Measurements from ENCODE around the gene PIM1.

Gene PIM1

DNA sequence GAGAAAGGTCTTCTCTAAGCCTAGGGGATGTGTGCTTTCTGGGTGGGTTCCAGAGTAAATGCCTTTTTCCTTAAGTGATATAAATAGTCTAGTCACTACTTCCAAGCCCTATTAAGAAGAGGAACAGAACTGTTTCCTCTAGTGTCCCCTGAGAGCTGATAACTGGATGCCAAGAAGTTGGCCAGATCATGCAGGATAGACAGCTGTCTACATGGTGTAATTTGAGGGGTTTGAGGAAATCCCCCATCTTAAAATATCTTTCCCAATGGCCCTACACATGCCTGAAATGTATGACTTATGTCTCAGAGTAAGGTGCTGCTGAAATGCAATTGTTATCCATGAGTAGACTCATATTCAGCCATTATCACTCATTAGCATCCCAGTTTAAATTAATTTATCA, 20.2 kb upstream of the PIM1 start:
- in situ Hi-C loops (cut with HindIII; ENCODE audit: low pct_ligation_motif_present, low sequenced_read_pairs): no loop called here
- Histone ChIP-seq H3K27ac (no peak overlapping the region), H3K27me3 (replicated peaks) (no peaks in the 10 kb centered on the region), H3K36me3 (replicated peaks) (no peaks in the 10 kb centered on the region), H3K4me3 (ENCODE audit: low read depth, low read length) (no peak overlapping the region)
- no peak for DNase-seq
- TF ChIP-seq CTCF (IDR thresholded peaks at IDR 0.05; ENCODE audit: low read depth, low read length, missing control alignments): no peak

DNA sequence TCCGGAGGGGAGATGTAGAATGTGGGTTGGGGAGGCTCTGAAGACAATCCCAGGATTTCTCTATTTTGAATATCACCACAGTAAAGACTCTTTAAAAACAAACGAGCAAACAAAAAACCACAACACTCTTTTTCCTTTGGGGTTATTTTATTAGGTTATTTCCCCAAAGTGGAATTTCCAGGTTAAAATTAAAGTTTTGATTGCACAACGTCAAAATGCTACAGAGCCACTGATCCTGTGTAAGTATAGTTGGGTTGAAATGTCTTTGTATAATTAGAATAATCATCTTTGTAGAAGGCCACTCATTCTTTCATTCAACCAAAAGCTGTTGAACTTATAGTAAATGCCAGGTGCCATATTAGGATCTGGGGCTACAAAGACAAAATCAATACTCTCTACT, 19.6 kb upstream of the PIM1 start:
- no peak for TF ChIP-seq CTCF (IDR thresholded peaks at IDR 0.05; ENCODE audit: low read depth, low read length, missing control alignments)
- H3K4me3 ChIP-seq (ENCODE audit: low read depth, low read length): no peak overlapping the region
- H3K36me3 ChIP-seq (replicated peaks): no peaks in the 10 kb centered on the region
- H3K27ac ChIP-seq: no peak overlapping the region
- in situ Hi-C loops (cut with HindIII; ENCODE audit: low pct_ligation_motif_present, low sequenced_read_pairs): no loop called here
- no peak for DNase-seq
- no peaks in the 10 kb centered on the region for H3K27me3 ChIP-seq (replicated peaks)

DNA sequence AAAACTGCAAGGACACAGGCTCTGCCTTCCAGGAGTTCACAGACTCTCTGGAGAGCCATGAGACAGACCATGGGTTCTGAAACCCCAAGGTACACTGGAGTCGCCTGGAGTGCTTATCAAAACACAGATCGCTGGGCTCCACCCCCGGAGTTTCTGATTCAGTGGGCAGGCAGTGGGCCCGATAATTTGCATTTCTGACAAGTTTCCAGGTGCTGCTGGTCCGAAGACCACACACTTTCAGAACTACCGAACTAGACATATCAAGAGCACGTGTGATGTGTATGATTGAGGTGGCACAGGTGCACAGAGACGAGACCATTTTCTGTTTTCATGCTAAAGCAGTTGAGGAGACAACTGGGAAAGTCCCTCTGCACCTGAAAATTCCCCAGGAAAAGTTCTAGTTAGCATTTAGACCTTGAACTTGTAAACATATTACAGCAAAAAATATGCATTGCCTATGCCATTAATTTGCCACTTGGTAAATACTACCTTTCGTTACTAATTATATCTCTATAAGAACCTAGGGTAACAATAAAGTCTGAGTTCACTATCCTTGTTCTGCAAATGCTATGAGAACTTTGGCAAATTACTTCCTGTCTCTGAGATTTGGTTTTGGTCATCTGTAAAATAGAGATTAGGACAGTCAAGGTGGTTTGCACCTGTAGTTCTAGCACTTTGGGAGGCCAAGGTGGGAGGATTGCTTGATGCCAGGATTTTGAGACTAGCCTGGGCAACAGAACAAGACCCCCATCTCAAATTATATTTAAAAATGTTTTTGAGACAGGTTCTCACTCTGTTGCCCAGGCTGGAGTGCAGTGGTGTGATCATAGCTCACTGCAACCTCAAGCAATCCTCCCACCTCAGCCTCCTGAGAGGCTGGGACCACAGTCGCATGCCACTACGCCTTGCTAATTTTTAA, 14.3 kb upstream of the PIM1 start:
- DNase-seq: no peak
- in situ Hi-C loops (cut with HindIII; ENCODE audit: low pct_ligation_motif_present, low sequenced_read_pairs): no loop called here
- TF ChIP-seq CTCF (IDR thresholded peaks at IDR 0.05; ENCODE audit: low read depth, low read length, missing control alignments): no peak
- no peak overlapping the region for H3K4me3 ChIP-seq (ENCODE audit: low read depth, low read length)
- no peak overlapping the region for H3K27ac ChIP-seq
- H3K27me3 ChIP-seq (replicated peaks): no peaks in the 10 kb centered on the region
- no peaks in the 10 kb centered on the region for H3K36me3 ChIP-seq (replicated peaks)

GRCh38 chr6:37158508-37158907, 11.4 kb upstream of the PIM1 start:
- Histone ChIP-seq H3K27ac (no peak overlapping the region), H3K27me3 (replicated peaks) (no peaks in the 10 kb centered on the region), H3K4me3 (ENCODE audit: low read depth, low read length) (no peak overlapping the region), H3K36me3 (replicated peaks) (no peaks in the 10 kb centered on the region)
- TF ChIP-seq CTCF (IDR thresholded peaks at IDR 0.05; ENCODE audit: low read depth, low read length, missing control alignments): no peak
- no peak for DNase-seq
- in situ Hi-C loops (cut with HindIII; ENCODE audit: low pct_ligation_motif_present, low sequenced_read_pairs): no loop called here

GRCh38 chr6:37160922-37161778, 8.8 kb upstream of the PIM1 start:
- peak overlapping the region; percentile 49 for H3K27ac ChIP-seq
- in situ Hi-C loops (cut with HindIII; ENCODE audit: low pct_ligation_motif_present, low sequenced_read_pairs): no loop called here
- no peaks in the 10 kb centered on the region for H3K36me3 ChIP-seq (replicated peaks)
- H3K27me3 ChIP-seq (replicated peaks): no peaks in the 10 kb centered on the region
- DNase-seq: peak; percentile 60
- no peak for TF ChIP-seq CTCF (IDR thresholded peaks at IDR 0.05; ENCODE audit: low read depth, low read length, missing control alignments)
- H3K4me3 ChIP-seq (ENCODE audit: low read depth, low read length): no peak overlapping the region
